ENCODE data around the gene RFX7. TPM values are rescaled to one million over a fixed set of nuclear protein-coding genes. Genes with fewer than 3 reads are reported as not detected.

RFX7 gene
- total and polyA plus RNA-seq, 2 of the 8 experiments (the other 6 are each of a cell fraction or from before 2014, with no cell fraction given) = 10.4 to 40.9 TPM

GRCh38 chr15:56232058-56232457 lies 11.6 kb downstream of the RFX7 start:
- no peak overlapping the region for H3K14ac ChIP-seq (ENCODE audit: insufficient read length)
- CTCF ChIA-PET (ENCODE audit: partially characterized antibody) = interaction anchor here (1.6 kb wide), 1 partner anchor 14 kb away, joined by 6 read pairs; no protein-coding TSS in a partner anchor
- H4K8ac ChIP-seq (ENCODE audit: extremely low read depth, insufficient read depth, low read length) = no peak overlapping the region
- H2BK15ac ChIP-seq (ENCODE audit: low read length) = no peak overlapping the region
- no peak overlapping the region for H2BK120ac ChIP-seq (replicated peaks; ENCODE audit: low read depth, low read length)
- H3K4me1 ChIP-seq (replicated peaks in 1 of 4; ENCODE audit: control insufficient read depth in 3 of 4, insufficient read depth in 4 of 4, low read length in 3 of 4) = peaks cover 0 to 4% (median 0%) of the 10 kb centered on the region in 4 experiments; a peak in 1 of 7 replicates
- H3K23ac ChIP-seq (ENCODE audit: insufficient read length) = no peak overlapping the region
- no peak overlapping the region for H2BK12ac ChIP-seq (ENCODE audit: low read depth, low read length)
- H2BK5ac ChIP-seq (ENCODE audit: low read depth, low read length) = no peak overlapping the region
- no peak overlapping the region for H3K56ac ChIP-seq (replicated peaks; ENCODE audit: insufficient read length, low read depth, low read length)
- WGBS, 2 experiments (ENCODE audit: extremely low coverage in 1 of 2, insufficient coverage in 1 of 2, insufficient read length in 1 of 2, insufficient replicate concordance in 2 of 2, low coverage in 1 of 2, low lambda C conversion rate in 2 of 2, missing lambda C conversion rate in 1 of 2) = 98% methylated on average over 3 of the region's 3 CpGs; no CpG with 5 or more reads in 1 of the 2 experiments
- FAIRE-seq = no peak
- no peak overlapping the region for H3K4ac ChIP-seq (replicated peaks; ENCODE audit: insufficient read length, low read depth, low read length)
- no peak overlapping the region for H3K4me2 ChIP-seq (ENCODE audit: insufficient read depth in 1 of 2, low read depth in 2 of 2, low read length in 2 of 2)
- H3K23me2 ChIP-seq (ENCODE audit: low read depth, low read length) = no peaks in the 10 kb centered on the region
- peaks cover 0 to 3% of the 10 kb centered on the region in 2 experiments for H4K20me1 ChIP-seq (replicated peaks in 1 of 2; ENCODE audit: control insufficient read depth in 1 of 2, insufficient read depth in 2 of 2, low read length in 2 of 2)
- peaks cover 0 to 58% (median 23%) of the 10 kb centered on the region in 4 experiments; a peak in 6 of 8 replicates for H3K36me3 ChIP-seq (ENCODE audit: control insufficient read depth in 2 of 4, insufficient read depth in 4 of 4, low read length in 3 of 4)
- H3K9me3 ChIP-seq (ENCODE audit: insufficient read depth in 2 of 2, low read depth in 1 of 2, low read length in 1 of 2) = peaks cover 31 to 43% of the 10 kb centered on the region in 2 experiments
- H4K5ac ChIP-seq (ENCODE audit: insufficient read length, low read depth, low read length) = no peak overlapping the region
- no peaks in the 10 kb centered on the region for H3K79me1 ChIP-seq (ENCODE audit: low read depth, low read length)
- H2BK20ac ChIP-seq (ENCODE audit: low read length) = no peak overlapping the region
- no peaks in the 10 kb centered on the region for H3K27me3 ChIP-seq (replicated peaks in 1 of 4; ENCODE audit: control insufficient read depth in 3 of 4, extremely low read depth in 1 of 4, insufficient read depth in 3 of 4, low read length in 3 of 4)
- no peak for DNase-seq (ENCODE audit: low read depth in 1 of 2, low spot score in 2 of 2)
- no peak overlapping the region for H3K4me3 ChIP-seq (ENCODE audit: extremely low read depth in 1 of 4, insufficient read depth in 2 of 4, low read depth in 3 of 4, low read length in 4 of 4)
- H3K27ac ChIP-seq (ENCODE audit: low read depth, low read length) = no peak overlapping the region
- no peak overlapping the region for H2AFZ ChIP-seq (ENCODE audit: low read length)
- H2AK5ac ChIP-seq (ENCODE audit: low read depth, low read length) = no peak overlapping the region
- no peak overlapping the region for H3K9ac ChIP-seq (replicated peaks in 1 of 4; ENCODE audit: extremely low read depth in 1 of 4, low read depth in 3 of 4, low read length in 3 of 4)
- H3K18ac ChIP-seq (ENCODE audit: extremely low read depth, low read length) = no peak overlapping the region
- POLR2A ChIA-PET (ENCODE audit: partially characterized antibody) = interaction anchor here (1.3 to 1.8 kb wide), 6 partner anchors 8 to 16 kb away, joined by 3 to 5 read pairs (median 4); no protein-coding TSS in a partner anchor
- H3K79me2 ChIP-seq (ENCODE audit: control insufficient read depth in 1 of 2, insufficient read depth in 2 of 2, low read length in 2 of 2) = peaks cover 5 to 100% of the 10 kb centered on the region in 2 experiments
- H4K91ac ChIP-seq (replicated peaks; ENCODE audit: insufficient read length, low read length) = no peak overlapping the region
- TF ChIP-seq CTCF (IDR thresholded peaks at IDR 0.05; ENCODE audit: control extremely low read depth in 1 of 3, insufficient read depth in 1 of 3, low read depth in 1 of 3, low read length in 3 of 3) (no peak), POLR2AphosphoS5 (IDR thresholded peaks at IDR 0.05; ENCODE audit: low read depth, low read length) (no peak), EP300 (IDR thresholded peaks at IDR 0.05; ENCODE audit: borderline replicate concordance in 1 of 2, low read depth in 2 of 2, low read length in 2 of 2) (no peak), CBX8 (IDR thresholded peaks at IDR 0.05; ENCODE audit: borderline replicate concordance, low read depth, low read length) (no peak), SRF (IDR thresholded peaks at IDR 0.05; ENCODE audit: low read depth, low read length) (no peak), SP4 (IDR thresholded peaks at IDR 0.05; ENCODE audit: low read length) (no peak), CHD1 (IDR thresholded peaks at IDR 0.05; ENCODE audit: low read depth, low read length) (no peak), TEAD4 (IDR thresholded peaks at IDR 0.05; ENCODE audit: low read depth, low read length) (no peak), PHF8 (conservative IDR thresholded peaks at IDR 0.05; ENCODE audit: low read depth, low read length) (no peak), BRCA1 (IDR thresholded peaks at IDR 0.05; ENCODE audit: low read depth, low read length) (no peak), BCL11A (IDR thresholded peaks at IDR 0.05; ENCODE audit: low read depth in 2 of 2, low read length in 2 of 2) (no peak), SIRT6 (IDR thresholded peaks at IDR 0.05; ENCODE audit: low read length) (no peak)

Data from H1 (cell line).